Measurements from ENCODE around the gene DRAP1. TPM values are rescaled to one million over a fixed set of nuclear protein-coding genes. Genes with fewer than 3 reads are reported as not detected.

The DRAP1 gene
- total RNA-seq, 1 experiment from 2014 or later, result 114 TPM

DNA sequence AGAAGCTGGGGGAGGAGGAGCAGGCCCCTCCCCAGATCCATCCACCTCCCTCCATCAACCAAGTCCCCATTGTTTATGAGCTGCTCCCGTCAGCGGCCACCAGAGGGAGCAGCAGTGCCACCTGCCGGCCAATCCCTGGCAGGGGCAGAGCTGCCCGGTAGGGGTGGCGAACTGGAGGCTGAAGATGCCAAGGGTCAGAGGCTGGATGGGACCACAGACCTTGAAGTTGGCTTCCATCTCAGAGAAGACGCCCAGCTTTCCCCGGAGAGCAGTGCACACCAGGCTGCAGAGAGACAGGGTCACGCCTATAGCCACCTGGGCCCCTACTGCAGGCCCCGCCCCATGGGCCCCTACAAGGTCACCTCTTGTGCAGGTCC, 34.5 kb upstream of the DRAP1 start:
- peaks cover 24% of the 10 kb centered on the region for H3K4me1 Mint-ChIP-seq
- peaks cover 42% of the 10 kb centered on the region for H3K36me3 Mint-ChIP-seq
- H3K27ac Mint-ChIP-seq, result no peak overlapping the region
- ChIA-PET POLR2A (interaction anchor here (0.6 to 2.2 kb wide), 4 partner anchors 16 to 33 kb away, joined by 3 to 16 read pairs (median 4); partner anchors contain the start of genes CFL1 and MUS81), CTCF (interaction anchor here (0.5 to 11.9 kb wide), 73 partner anchors 10 to 870 kb away, joined by 3 to 539 read pairs (median 5); partner anchors contain the start of genes AP5B1, ARL2, BANF1 and CFL1)
- no peak overlapping the region for H3K4me3 Mint-ChIP-seq
- DNase-seq (ENCODE audit: low spot score) (peak; percentile 87), ATAC-seq (peak; percentile 32)
- 0 out of 2 replicates have a peak, but pooled peaks have one; percentile 21 for TF ChIP-seq MYBL2 (CRISPR knock-in tag; IDR thresholded peaks at IDR 0.05)
- TF ChIP-seq, protein P1, sequence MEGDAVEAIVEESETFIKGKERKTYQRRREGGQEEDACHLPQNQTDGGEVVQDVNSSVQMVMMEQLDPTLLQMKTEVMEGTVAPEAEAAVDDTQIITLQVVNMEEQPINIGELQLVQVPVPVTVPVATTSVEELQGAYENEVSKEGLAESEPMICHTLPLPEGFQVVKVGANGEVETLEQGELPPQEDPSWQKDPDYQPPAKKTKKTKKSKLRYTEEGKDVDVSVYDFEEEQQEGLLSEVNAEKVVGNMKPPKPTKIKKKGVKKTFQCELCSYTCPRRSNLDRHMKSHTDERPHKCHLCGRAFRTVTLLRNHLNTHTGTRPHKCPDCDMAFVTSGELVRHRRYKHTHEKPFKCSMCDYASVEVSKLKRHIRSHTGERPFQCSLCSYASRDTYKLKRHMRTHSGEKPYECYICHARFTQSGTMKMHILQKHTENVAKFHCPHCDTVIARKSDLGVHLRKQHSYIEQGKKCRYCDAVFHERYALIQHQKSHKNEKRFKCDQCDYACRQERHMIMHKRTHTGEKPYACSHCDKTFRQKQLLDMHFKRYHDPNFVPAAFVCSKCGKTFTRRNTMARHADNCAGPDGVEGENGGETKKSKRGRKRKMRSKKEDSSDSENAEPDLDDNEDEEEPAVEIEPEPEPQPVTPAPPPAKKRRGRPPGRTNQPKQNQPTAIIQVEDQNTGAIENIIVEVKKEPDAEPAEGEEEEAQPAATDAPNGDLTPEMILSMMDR (IDR thresholded peaks at IDR 0.05), result peak; percentile 95
- TF ChIP-seq FOXK1 (CRISPR knock-in tag; IDR thresholded peaks at IDR 0.05), result peak; percentile 82
- TF ChIP-seq NR1H2 (CRISPR knock-in tag; IDR thresholded peaks at IDR 0.05), result no peak
- TF ChIP-seq, protein P2, sequence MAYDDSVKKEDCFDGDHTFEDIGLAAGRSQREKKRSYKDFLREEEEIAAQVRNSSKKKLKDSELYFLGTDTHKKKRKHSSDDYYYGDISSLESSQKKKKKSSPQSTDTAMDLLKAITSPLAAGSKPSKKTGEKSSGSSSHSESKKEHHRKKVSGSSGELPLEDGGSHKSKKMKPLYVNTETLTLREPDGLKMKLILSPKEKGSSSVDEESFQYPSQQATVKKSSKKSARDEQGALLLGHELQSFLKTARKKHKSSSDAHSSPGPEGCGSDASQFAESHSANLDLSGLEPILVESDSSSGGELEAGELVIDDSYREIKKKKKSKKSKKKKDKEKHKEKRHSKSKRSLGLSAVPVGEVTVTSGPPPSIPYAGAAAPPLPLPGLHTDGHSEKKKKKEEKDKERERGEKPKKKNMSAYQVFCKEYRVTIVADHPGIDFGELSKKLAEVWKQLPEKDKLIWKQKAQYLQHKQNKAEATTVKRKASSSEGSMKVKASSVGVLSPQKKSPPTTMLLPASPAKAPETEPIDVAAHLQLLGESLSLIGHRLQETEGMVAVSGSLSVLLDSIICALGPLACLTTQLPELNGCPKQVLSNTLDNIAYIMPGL (CRISPR knock-in tag; IDR thresholded peaks at IDR 0.05), result peak; percentile 55; the same call in 1 of the 2 replicates
- TF ChIP-seq ETV6 (CRISPR knock-in tag; IDR thresholded peaks at IDR 0.05), result 0 out of 2 replicates have a peak, but pooled peaks have one; percentile 8
- TF ChIP-seq, protein P3, sequence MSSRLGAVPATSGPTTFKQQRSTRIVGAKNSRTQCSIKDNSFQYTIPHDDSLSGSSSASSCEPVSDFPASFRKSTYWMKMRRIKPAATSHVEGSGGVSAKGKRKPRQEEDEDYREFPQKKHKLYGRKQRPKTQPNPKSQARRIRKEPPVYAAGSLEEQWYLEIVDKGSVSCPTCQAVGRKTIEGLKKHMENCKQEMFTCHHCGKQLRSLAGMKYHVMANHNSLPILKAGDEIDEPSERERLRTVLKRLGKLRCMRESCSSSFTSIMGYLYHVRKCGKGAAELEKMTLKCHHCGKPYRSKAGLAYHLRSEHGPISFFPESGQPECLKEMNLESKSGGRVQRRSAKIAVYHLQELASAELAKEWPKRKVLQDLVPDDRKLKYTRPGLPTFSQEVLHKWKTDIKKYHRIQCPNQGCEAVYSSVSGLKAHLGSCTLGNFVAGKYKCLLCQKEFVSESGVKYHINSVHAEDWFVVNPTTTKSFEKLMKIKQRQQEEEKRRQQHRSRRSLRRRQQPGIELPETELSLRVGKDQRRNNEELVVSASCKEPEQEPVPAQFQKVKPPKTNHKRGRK (CRISPR knock-in tag; IDR thresholded peaks at IDR 0.05; ENCODE audit: borderline replicate concordance), result 0 out of 2 replicates have a peak, but pooled peaks have one; percentile 23
- TF ChIP-seq, protein P4, sequence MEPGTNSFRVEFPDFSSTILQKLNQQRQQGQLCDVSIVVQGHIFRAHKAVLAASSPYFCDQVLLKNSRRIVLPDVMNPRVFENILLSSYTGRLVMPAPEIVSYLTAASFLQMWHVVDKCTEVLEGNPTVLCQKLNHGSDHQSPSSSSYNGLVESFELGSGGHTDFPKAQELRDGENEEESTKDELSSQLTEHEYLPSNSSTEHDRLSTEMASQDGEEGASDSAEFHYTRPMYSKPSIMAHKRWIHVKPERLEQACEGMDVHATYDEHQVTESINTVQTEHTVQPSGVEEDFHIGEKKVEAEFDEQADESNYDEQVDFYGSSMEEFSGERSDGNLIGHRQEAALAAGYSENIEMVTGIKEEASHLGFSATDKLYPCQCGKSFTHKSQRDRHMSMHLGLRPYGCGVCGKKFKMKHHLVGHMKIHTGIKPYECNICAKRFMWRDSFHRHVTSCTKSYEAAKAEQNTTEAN (CRISPR knock-in tag; IDR thresholded peaks at IDR 0.05), result no peak
- TF ChIP-seq, protein P5, sequence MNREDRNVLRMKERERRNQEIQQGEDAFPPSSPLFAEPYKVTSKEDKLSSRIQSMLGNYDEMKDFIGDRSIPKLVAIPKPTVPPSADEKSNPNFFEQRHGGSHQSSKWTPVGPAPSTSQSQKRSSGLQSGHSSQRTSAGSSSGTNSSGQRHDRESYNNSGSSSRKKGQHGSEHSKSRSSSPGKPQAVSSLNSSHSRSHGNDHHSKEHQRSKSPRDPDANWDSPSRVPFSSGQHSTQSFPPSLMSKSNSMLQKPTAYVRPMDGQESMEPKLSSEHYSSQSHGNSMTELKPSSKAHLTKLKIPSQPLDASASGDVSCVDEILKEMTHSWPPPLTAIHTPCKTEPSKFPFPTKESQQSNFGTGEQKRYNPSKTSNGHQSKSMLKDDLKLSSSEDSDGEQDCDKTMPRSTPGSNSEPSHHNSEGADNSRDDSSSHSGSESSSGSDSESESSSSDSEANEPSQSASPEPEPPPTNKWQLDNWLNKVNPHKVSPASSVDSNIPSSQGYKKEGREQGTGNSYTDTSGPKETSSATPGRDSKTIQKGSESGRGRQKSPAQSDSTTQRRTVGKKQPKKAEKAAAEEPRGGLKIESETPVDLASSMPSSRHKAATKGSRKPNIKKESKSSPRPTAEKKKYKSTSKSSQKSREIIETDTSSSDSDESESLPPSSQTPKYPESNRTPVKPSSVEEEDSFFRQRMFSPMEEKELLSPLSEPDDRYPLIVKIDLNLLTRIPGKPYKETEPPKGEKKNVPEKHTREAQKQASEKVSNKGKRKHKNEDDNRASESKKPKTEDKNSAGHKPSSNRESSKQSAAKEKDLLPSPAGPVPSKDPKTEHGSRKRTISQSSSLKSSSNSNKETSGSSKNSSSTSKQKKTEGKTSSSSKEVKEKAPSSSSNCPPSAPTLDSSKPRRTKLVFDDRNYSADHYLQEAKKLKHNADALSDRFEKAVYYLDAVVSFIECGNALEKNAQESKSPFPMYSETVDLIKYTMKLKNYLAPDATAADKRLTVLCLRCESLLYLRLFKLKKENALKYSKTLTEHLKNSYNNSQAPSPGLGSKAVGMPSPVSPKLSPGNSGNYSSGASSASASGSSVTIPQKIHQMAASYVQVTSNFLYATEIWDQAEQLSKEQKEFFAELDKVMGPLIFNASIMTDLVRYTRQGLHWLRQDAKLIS (CRISPR knock-in tag; IDR thresholded peaks at IDR 0.05; ENCODE audit: borderline replicate concordance), result no peak
- peak; percentile 68 for TF ChIP-seq SP1 (CRISPR knock-in tag; conservative IDR thresholded peaks at IDR 0.05)
- TF ChIP-seq NFATC4 (CRISPR knock-in tag; IDR thresholded peaks at IDR 0.05), result no peak
- no peaks in the 10 kb centered on the region for H3K9me3 Mint-ChIP-seq
- H3K27me3 Mint-ChIP-seq (ENCODE audit: low read depth), result peaks cover 8% of the 10 kb centered on the region

DNA sequence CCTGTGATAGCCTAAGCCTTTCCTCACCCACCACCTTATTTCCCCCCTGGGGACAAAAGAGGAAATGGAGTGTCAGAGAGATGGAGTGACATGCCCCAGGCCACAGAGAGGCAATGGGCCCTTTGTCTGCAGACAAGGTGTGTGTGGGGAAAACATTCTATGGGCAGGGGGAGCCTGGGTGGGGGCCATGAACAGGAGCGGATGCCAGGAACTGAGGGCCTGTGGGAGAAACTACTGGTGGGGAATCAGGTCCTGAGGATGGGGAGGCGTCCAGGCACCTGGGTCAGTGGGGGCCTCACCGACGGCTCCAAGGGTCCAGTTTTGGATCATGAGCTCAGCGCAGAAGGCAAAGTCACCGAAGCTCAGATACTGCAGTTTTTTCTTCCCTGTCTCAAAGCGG, 34.0 kb upstream of the DRAP1 start:
- Mint-ChIP-seq H3K36me3 (peaks cover 42% of the 10 kb centered on the region), H3K4me1 (peaks cover 29% of the 10 kb centered on the region), H3K27ac (no peak overlapping the region), H3K27me3 (ENCODE audit: low read depth) (peaks cover 13% of the 10 kb centered on the region), H3K9me3 (no peaks in the 10 kb centered on the region), H3K4me3 (no peak overlapping the region)
- no peak for DNase-seq (ENCODE audit: low spot score)
- CTCF ChIA-PET, result interaction anchor here (0.6 to 11.9 kb wide), 64 partner anchors 10 to 871 kb away, joined by 3 to 539 read pairs (median 6); partner anchors contain the start of genes AP5B1, ARL2, BANF1 and CFL1
- ATAC-seq, result no peak
- POLR2A ChIA-PET, result interaction anchor here (1.2 to 2.2 kb wide), 3 partner anchors 15 to 34 kb away, joined by 4 to 16 read pairs (median 5); partner anchors contain the start of gene MUS81
- TF ChIP-seq, protein P6, sequence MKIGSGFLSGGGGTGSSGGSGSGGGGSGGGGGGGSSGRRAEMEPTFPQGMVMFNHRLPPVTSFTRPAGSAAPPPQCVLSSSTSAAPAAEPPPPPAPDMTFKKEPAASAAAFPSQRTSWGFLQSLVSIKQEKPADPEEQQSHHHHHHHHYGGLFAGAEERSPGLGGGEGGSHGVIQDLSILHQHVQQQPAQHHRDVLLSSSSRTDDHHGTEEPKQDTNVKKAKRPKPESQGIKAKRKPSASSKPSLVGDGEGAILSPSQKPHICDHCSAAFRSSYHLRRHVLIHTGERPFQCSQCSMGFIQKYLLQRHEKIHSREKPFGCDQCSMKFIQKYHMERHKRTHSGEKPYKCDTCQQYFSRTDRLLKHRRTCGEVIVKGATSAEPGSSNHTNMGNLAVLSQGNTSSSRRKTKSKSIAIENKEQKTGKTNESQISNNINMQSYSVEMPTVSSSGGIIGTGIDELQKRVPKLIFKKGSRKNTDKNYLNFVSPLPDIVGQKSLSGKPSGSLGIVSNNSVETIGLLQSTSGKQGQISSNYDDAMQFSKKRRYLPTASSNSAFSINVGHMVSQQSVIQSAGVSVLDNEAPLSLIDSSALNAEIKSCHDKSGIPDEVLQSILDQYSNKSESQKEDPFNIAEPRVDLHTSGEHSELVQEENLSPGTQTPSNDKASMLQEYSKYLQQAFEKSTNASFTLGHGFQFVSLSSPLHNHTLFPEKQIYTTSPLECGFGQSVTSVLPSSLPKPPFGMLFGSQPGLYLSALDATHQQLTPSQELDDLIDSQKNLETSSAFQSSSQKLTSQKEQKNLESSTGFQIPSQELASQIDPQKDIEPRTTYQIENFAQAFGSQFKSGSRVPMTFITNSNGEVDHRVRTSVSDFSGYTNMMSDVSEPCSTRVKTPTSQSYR (CRISPR knock-in tag; IDR thresholded peaks at IDR 0.05), result no peak
- TF ChIP-seq, protein P7, sequence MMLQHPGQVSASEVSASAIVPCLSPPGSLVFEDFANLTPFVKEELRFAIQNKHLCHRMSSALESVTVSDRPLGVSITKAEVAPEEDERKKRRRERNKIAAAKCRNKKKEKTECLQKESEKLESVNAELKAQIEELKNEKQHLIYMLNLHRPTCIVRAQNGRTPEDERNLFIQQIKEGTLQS (CRISPR knock-in tag; conservative IDR thresholded peaks at IDR 0.05), result no peak
- TF ChIP-seq EMX1 (CRISPR knock-in tag; IDR thresholded peaks at IDR 0.05) (no peak), GTF2I (CRISPR knock-in tag; conservative IDR thresholded peaks at IDR 0.05) (no peak), ESRRA (CRISPR knock-in tag; IDR thresholded peaks at IDR 0.05; ENCODE audit: borderline replicate concordance) (no peak), FOXP1 (CRISPR knock-in tag; IDR thresholded peaks at IDR 0.05; ENCODE audit: borderline replicate concordance) (no peak), PRRX2 (CRISPR knock-in tag; IDR thresholded peaks at IDR 0.05) (no peak)
- TF ChIP-seq, protein P8, sequence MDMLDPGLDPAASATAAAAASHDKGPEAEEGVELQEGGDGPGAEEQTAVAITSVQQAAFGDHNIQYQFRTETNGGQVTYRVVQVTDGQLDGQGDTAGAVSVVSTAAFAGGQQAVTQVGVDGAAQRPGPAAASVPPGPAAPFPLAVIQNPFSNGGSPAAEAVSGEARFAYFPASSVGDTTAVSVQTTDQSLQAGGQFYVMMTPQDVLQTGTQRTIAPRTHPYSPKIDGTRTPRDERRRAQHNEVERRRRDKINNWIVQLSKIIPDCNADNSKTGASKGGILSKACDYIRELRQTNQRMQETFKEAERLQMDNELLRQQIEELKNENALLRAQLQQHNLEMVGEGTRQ (CRISPR knock-in tag; IDR thresholded peaks at IDR 0.05), result no peak
- TF ChIP-seq, protein P9, sequence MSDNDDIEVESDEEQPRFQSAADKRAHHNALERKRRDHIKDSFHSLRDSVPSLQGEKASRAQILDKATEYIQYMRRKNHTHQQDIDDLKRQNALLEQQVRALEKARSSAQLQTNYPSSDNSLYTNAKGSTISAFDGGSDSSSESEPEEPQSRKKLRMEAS (CRISPR knock-in tag; IDR thresholded peaks at IDR 0.05), result no peak
